Neuron (in vitro differentiated cells): Measurements from ENCODE around the gene USB1.

Source experiments
- H2AFZ ChIP-seq: one replicate; pipeline ENCODE4 v1.6.1; 2013; ENCODE audit warnings: low read depth, mild to moderate bottlenecking, inconsistent platforms, low read length, moderate library complexity
- H3K27me3 ChIP-seq: one replicate; pipeline ENCODE4 v1.6.1; 2013; ENCODE audit warnings: low read length; ENCODE audit not compliant: insufficient read depth
- H3K36me3 ChIP-seq: one replicate; pipeline ENCODE4 v1.6.1; 2013; ENCODE audit warnings: low read length; ENCODE audit not compliant: insufficient read depth
- H3K4me1 ChIP-seq: one replicate; pipeline ENCODE4 v1.6.1; 2013; ENCODE audit warnings: low read length; ENCODE audit not compliant: insufficient read depth
- H3K4me3 ChIP-seq: 2 replicates; pipeline ENCODE4 v1.5.1; 2013; ENCODE audit warnings: mild to moderate bottlenecking, low read length, moderate library complexity
- H3K9me3 ChIP-seq: one replicate; pipeline ENCODE4 v1.6.1; 2013; ENCODE audit warnings: low read length

USB1 gene

DNA sequence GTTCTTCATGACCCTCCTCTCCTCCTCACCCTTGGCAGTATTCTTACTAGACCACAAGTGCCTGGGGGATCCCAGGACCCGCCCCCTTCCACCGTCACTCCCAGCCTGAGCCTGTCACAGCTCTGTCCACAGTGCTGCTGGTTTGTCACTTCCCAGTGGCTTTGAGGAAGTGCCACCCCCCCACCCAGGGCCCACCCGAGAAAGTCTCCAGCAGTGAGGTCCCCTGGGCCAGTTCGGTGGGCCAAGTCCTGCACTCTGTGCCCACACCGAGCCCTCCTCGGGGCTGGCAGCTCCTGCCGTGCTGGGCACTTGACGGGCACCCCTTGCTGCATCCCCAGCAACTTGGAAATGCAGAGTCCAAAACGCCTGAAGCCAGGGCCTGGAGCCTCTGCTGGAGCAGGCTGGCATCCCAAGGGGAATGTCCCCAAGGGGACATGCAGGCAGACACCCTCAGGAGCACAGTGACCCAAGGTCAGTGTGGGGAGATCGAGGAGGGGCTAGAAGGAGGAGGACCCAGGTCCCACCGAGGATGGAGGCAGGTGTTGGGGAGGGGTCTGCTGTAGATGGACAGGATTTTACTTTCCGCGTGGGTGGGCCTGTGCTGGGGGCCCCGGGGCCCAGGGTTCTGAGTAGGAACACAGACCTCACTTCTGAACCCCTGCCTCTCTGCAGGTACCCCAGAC is 39.9 kb downstream of the USB1 start:
- Histone ChIP-seq H3K4me1 (no peaks in the 10 kb centered on the region), H3K9me3 (no peaks in the 10 kb centered on the region), H3K4me3 (no peak overlapping the region), H3K36me3 (peaks cover 62% of the 10 kb centered on the region), H2AFZ (no peak overlapping the region), H3K27me3 (no peaks in the 10 kb centered on the region)

DNA sequence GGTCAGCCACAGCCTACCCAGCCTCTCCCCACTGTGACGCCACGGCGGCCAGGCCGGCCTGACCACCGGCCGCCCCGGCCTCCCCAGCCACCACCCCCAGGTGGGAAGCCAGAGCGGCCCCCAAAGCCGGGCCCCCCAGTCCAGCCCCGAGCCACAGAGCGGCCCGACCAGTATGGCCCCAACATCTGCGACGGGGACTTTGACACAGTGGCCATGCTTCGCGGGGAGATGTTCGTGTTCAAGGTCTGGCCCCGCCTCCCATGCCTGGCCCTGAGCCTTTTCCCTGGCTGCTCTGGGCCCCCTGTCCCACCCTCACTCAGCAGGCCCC is 40.4 kb downstream of the USB1 start:
- Histone ChIP-seq H3K4me3 (no peak overlapping the region), H3K4me1 (no peaks in the 10 kb centered on the region), H3K27me3 (no peaks in the 10 kb centered on the region), H2AFZ (no peak overlapping the region), H3K9me3 (no peaks in the 10 kb centered on the region), H3K36me3 (peaks cover 62% of the 10 kb centered on the region)

DNA sequence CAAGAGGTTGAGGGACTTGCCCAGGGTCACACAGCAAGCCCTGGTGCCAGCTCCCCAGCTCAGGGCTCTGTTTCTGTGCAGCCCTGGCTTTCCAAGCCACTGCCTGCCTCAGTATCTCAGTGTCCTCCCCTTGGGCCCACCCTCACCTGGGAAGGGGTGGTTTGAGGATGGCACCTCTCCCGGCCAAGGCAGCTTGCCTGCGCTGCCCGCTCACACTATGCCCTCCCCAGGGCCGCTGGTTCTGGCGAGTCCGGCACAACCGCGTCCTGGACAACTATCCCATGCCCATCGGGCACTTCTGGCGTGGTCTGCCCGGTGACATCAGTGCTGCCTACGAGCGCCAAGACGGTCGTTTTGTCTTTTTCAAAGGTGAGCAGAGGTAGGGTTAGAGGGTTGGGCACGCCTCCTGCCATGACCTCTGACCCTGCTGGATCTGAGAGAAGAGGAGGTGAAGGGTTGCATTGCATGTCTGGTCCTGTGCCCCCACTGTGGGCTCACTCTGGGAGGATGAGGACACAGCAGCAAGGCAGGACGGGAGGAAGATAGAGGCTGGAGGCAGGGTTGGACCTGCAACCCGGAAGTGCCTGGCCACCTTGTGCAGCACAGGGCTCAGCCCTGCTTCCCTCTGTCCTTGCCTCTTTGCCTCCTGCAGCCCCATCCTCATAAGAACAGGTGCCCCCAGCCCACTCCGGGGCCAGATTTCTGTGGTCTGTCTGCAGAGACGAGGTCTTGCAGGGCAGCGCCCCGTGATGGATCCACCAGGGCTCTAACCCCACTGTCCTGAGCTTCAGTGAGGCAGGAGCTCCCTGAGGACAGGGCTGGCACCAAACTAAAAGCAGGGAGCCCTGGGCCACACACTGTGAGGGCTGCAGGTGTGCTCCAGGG is 41.0 kb downstream of the USB1 start:
- no peak overlapping the region for H2AFZ ChIP-seq
- no peaks in the 10 kb centered on the region for H3K9me3 ChIP-seq
- no peak overlapping the region for H3K4me3 ChIP-seq
- H3K4me1 ChIP-seq: peaks cover 2% of the 10 kb centered on the region
- peaks cover 62% of the 10 kb centered on the region for H3K36me3 ChIP-seq
- H3K27me3 ChIP-seq: no peaks in the 10 kb centered on the region

DNA sequence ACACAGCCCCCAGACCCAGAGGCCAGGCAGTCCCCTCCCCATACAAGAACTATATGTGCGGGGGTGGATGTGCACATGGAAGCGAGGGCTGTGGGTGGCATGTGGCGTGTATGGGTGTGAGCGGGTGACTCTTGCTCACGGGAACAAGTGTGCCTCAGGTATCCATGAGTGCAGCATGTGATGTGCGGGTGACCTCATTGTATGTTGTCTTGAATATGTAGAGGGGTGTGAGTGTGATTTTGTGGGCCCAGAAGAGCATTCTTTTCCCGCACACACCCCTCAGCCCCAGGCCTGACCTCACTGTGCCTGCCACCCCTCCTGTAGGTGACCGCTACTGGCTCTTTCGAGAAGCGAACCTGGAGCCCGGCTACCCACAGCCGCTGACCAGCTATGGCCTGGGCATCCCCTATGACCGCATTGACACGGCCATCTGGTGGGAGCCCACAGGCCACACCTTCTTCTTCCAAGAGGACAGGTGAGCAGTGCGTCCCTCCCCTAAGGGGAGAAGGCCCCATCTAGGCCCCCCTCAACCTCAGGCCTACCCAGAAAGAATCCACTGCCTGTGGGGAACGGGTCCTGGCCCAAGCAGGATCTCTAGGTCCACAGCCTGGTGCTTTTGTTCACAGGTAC is 41.8 kb downstream of the USB1 start:
- no peak overlapping the region for H3K4me3 ChIP-seq
- peaks cover 59% of the 10 kb centered on the region for H3K36me3 ChIP-seq
- H3K27me3 ChIP-seq: no peaks in the 10 kb centered on the region
- H3K9me3 ChIP-seq: no peaks in the 10 kb centered on the region
- no peak overlapping the region for H2AFZ ChIP-seq
- H3K4me1 ChIP-seq: peaks cover 9% of the 10 kb centered on the region

DNA sequence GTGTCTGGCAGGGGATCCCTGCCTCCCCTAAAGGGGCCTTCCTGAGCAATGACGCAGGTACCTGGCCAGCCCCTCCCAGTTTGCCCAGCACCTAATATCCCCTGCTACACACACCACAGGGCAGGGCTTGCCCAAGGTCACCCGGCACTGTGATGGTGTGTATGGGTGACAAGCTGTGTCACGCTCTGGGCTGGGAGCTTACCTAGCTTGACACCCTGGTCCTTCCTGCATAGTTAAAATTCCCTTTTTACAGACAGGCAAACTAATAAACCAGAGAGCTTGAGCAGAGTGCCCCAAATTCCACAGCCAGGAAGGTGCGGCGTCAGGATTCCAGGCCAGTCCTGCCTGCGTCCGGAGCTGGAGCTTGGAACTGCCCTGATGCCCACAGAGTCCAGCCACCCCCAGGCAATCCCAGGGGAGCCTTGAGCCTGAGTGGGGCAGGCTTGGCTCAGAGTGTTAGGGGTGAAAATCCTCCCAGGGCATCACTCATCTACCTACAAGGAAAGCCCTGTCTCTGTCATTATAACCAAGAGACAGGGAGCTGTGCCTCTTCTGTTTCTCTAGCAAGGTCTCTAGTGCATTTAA is 42.5 kb downstream of the USB1 start:
- Histone ChIP-seq H3K36me3 (peaks cover 52% of the 10 kb centered on the region), H3K27me3 (no peaks in the 10 kb centered on the region), H3K4me1 (peaks cover 16% of the 10 kb centered on the region), H3K4me3 (no peak overlapping the region), H3K9me3 (no peaks in the 10 kb centered on the region), H2AFZ (no peak overlapping the region)

DNA sequence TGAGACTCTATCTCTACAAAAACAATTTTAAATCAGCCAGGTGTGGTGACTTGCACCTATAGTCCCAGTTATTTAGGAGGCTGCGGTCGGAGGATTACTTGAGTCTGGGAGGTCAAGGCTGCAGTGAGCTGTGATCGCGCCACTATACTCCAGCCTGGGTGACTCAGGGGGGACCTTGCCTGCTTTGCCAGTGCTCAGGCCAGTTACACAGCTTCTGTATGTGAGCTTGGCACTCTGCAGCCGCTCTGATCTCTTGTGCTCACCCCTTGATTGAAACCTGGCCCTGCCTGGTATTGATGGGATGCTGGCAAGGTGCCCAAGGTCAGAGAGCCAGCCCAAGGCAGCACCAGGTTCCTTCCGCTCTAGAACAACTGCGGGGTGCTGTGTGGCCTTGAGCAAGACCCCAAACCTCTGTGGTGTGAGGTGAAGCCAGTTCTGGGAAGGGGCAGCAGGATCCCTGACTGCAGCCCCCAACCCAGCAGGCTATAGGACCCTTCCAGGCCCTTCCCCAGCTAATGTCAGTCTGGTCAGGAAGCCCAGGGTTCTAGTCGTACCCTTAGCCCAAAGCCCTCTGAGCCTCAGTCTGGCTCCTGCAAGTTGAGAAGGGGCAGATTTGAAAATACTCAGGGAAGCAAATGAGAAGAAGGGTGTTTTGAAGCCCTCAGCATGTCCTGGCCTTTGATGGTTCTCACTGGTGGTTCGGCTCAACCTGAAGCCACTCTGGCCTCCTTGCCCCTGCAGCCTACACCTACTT is 43.2 kb downstream of the USB1 start:
- peaks cover 50% of the 10 kb centered on the region for H3K36me3 ChIP-seq
- H3K9me3 ChIP-seq: no peaks in the 10 kb centered on the region
- H3K4me1 ChIP-seq: peaks cover 23% of the 10 kb centered on the region
- no peak overlapping the region for H3K4me3 ChIP-seq
- no peak overlapping the region for H2AFZ ChIP-seq
- no peaks in the 10 kb centered on the region for H3K27me3 ChIP-seq

DNA sequence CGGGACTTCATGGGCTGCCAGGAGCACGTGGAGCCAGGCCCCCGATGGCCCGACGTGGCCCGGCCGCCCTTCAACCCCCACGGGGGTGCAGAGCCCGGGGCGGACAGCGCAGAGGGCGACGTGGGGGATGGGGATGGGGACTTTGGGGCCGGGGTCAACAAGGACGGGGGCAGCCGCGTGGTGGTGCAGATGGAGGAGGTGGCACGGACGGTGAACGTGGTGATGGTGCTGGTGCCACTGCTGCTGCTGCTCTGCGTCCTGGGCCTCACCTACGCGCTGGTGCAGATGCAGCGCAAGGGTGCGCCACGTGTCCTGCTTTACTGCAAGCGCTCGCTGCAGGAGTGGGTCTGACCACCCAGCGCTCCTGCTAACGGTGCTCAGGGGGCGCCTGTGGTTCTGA is 43.9 kb downstream of the USB1 start:
- H3K36me3 ChIP-seq: peaks cover 44% of the 10 kb centered on the region
- no peaks in the 10 kb centered on the region for H3K9me3 ChIP-seq
- no peaks in the 10 kb centered on the region for H3K27me3 ChIP-seq
- H3K4me3 ChIP-seq: no peak overlapping the region
- H2AFZ ChIP-seq: no peak overlapping the region
- peaks cover 25% of the 10 kb centered on the region for H3K4me1 ChIP-seq

DNA sequence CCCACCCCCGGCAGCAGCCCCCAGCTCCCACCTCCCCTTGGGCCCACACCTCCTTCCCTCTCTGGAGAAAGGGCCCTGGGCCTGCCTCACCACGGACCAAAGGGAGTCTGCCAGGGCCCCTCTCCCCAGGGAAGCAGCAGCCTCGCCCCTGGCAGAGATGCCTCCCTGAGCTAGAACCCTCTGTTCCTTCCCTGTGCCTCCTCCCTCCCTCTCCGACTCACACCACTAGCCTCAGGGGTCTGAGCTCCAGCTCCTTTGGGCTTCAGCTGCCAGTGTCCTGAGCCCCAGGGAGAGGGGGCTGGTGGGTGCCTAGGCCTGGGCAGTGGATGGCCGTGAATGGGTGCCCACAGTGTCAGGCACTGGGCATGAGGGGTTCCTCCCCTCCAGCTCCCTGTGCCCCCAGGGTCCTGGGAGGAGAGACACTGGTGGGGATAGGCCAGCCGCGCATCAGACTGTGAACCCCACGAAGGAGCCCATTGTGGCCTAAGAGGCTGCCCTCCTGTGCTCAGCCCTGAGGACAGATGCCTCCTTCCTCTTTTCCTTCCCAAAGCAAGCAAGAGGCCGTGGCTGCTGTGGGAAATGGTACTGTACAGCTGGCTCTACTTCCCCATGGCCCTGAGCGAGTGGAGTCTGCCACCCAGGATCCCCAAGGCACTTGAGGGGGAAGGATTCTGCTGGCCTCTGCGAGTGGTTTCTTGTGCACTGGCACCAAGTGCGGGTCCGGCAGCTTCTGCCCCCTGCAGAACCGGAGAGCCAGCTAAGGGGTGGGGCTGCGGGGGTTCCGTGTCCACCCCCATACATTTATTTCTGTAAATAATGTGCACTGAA is 45.1 kb downstream of the USB1 start:
- Histone ChIP-seq H3K27me3 (no peaks in the 10 kb centered on the region), H3K4me1 (peaks cover 25% of the 10 kb centered on the region), H2AFZ (no peak overlapping the region)

DNA sequence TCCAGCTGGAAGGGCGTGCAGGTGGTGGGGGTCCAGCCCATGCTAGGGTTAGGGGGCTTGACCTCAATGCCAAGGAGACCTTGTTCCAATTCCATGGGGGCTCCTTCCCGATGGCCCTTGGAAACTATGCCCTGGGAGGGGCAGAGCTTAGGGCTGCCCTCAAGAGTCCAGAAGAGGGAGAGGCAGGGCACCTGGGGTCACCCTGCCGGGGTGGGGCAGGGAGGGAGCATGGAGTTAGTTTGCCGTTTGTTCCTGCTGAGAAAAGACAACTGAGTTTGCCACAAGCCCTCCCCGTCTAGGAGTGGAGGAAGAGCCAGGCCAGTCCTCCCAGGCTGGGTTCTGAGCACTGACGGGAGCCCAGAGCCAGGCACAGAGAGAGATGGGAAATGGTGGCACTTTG is 45.7 kb downstream of the USB1 start:
- H2AFZ ChIP-seq: no peak overlapping the region
- no peaks in the 10 kb centered on the region for H3K9me3 ChIP-seq
- peaks cover 28% of the 10 kb centered on the region for H3K4me1 ChIP-seq
- no peak overlapping the region for H3K4me3 ChIP-seq
- H3K36me3 ChIP-seq: peaks cover 31% of the 10 kb centered on the region
- no peaks in the 10 kb centered on the region for H3K27me3 ChIP-seq

More for the DNA sequence above, 45.1 kb downstream of the USB1 start:
- H3K9me3 ChIP-seq: no peaks in the 10 kb centered on the region
- no peak overlapping the region for H3K4me3 ChIP-seq
- H3K36me3 ChIP-seq: peaks cover 33% of the 10 kb centered on the region

DNA sequence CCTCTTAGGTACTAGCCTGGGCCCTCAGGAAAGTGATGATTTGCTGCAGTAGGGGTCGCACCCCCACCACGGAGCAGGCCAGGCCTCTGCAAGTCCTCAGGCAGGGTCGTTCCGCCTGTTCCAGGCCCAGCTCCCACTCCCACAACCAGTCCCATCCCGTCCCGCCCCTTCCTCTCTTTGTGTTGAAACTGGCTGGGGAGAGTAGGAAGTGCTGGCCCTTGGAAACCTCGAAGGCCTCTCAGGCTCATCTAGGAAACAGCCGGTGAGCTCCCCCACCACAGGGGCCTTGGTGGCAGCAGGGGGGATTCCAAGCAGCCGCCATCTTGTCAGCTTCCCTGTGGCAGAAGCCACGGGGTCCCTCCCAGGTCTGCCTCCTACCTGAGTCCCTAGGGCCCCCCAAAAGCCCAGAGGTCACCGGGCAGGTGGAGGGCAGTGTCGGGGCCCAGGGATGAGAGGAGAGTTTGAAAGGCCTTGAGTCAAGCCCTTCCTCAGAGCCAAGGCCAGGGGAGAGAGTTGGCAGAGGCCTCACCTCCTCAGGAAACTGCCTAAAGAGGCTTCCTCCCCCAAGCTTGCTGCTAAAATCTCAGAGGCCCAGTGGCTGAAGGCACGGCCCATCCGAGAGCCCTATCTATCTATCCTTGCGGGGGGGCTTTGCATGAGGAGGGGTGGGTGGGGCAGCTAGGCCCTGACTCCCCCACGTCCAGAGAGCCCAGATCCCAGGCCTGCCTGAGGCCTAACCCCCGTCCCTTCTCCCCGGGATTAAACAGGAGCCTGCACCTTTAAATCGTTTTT is 46.5 kb downstream of the USB1 start:
- Histone ChIP-seq H2AFZ (no peak overlapping the region), H3K4me3 (no peak overlapping the region), H3K27me3 (no peaks in the 10 kb centered on the region), H3K4me1 (peaks cover 30% of the 10 kb centered on the region), H3K9me3 (no peaks in the 10 kb centered on the region), H3K36me3 (peaks cover 23% of the 10 kb centered on the region)

DNA sequence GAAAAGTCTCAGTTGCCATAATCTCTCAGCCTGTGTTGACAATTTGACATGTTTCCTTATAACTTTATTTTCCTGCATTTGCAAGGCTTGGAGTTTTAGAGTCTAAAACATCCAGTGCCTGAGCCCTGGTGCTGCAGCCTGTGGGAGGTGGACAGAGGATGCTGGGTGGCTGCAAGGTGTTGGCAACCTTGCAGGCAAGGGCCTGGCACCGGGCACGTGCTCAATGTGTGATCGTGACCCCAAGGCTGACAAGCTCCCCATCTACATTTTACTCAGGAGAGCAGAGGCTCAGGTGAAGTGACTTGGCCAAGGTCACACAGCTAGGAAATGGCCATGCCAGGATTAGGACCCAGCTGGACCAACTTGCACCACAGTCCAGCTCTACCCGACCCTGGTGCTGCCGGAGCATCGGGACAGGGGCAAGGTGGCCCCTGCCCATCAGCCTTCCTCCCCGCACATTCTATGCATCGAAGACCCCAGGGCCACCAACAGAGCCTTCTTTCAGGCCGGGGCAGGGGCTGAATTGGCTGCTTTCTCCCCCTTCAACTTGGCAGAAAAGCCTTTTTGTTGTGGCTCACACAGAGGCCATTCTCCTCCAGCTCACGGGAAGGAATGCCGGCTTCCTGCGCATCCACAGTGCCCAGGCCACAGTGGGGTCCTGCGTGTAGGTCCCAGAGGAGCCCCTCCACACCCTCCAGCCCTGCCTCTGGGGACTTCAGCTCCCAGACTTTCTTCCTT is 47.5 kb downstream of the USB1 start:
- Histone ChIP-seq H2AFZ (no peak overlapping the region), H3K4me3 (no peak overlapping the region), H3K4me1 (peaks cover 30% of the 10 kb centered on the region), H3K9me3 (no peaks in the 10 kb centered on the region), H3K27me3 (no peaks in the 10 kb centered on the region), H3K36me3 (peaks cover 14% of the 10 kb centered on the region)
